CD4-positive, alpha-beta T cell treated with Interleukin-6 at 100 ng/mL for 8 hours (primary cell): ENCODE data around the gene IFIT3.
"Not testable (repeated sequence)": the region's sequence is repeated elsewhere in the genome, so short reads cannot be mapped to it uniquely, and the experiment has no call there.

Source experiments
- DNase-seq: peaks from one replicate; pipeline ENCODE4 v3.0.0-alpha.2; 2020; ENCODE audit warnings: mixed read lengths, low spot score

Gene IFIT3

GRCh38 chr10:89327803-89328441 lies at the start of gene IFIT3:
IFIT3 (plus strand) TSS chr10:89327997; CDS start chr10:89328074, 77 bp downstream.
- peak; percentile 23 for DNase-seq

GRCh38 chr10:89278034-89278535 lies 49.7 kb upstream of the IFIT3 start:
- no peak for DNase-seq

GRCh38 chr10:89278900-89279392 lies 48.9 kb upstream of the IFIT3 start:
- DNase-seq, result no peak

- no peak for DNase-seq
Observed at GRCh38 chr10:89279421-89279869, 48.4 kb upstream of the IFIT3 start.

- DNase-seq, result no peak
Observed at GRCh38 chr10:89280508-89280907, 47.3 kb upstream of the IFIT3 start.

GRCh38 chr10:89281606-89282395 lies 46.0 kb upstream of the IFIT3 start:
- no peak for DNase-seq

GRCh38 chr10:89283025-89283935 lies 44.5 kb upstream of the IFIT3 start:
- DNase-seq, result no peak

GRCh38 chr10:89283936-89284475 lies 43.8 kb upstream of the IFIT3 start:
- DNase-seq, result no peak

GRCh38 chr10:89284711-89285110 lies 43.1 kb upstream of the IFIT3 start:
- DNase-seq, result not testable (repeated sequence)

- not testable (repeated sequence) for DNase-seq
Observed at GRCh38 chr10:89285303-89285702, 42.5 kb upstream of the IFIT3 start.

- DNase-seq, result no peak
Observed at GRCh38 chr10:89294721-89295239, 33.0 kb upstream of the IFIT3 start.

- no peak for DNase-seq
Observed at GRCh38 chr10:89295597-89295996, 32.2 kb upstream of the IFIT3 start.

GRCh38 chr10:89296220-89296648 lies 31.6 kb upstream of the IFIT3 start:
- no peak for DNase-seq

GRCh38 chr10:89297356-89297755 lies 30.4 kb upstream of the IFIT3 start:
- no peak for DNase-seq

GRCh38 chr10:89297791-89298190 lies 30.0 kb upstream of the IFIT3 start:
- DNase-seq, result no peak

GRCh38 chr10:89299031-89299430 lies 28.8 kb upstream of the IFIT3 start:
- DNase-seq, result no peak

GRCh38 chr10:89301232-89301631 lies 26.6 kb upstream of the IFIT3 start:
- DNase-seq, result peak; percentile 9

- DNase-seq, result peak; percentile 43
Observed at GRCh38 chr10:89301721-89302445, 25.9 kb upstream of the IFIT3 start, which contains the start of gene IFIT2. IFIT2 (plus strand) TSS chr10:89302046; CDS start chr10:89302124, 78 bp downstream.

GRCh38 chr10:89302625-89303024 lies 25.2 kb upstream of the IFIT3 start:
- no peak for DNase-seq

- DNase-seq, result no peak
Observed at GRCh38 chr10:89303161-89303560, 24.6 kb upstream of the IFIT3 start.

- no peak for DNase-seq
Observed at GRCh38 chr10:89304026-89304425, 23.8 kb upstream of the IFIT3 start.
